Measurements from ENCODE around the gene LMAN1L. TPM values are rescaled to one million over a fixed set of nuclear protein-coding genes. Genes with fewer than 3 reads are reported as not detected.

Gene LMAN1L
- polyA plus RNA-seq: 0.18 TPM in 1 of 2 replicates, not detected in the other
- not detected in 2 replicates for polyA minus RNA-seq

DNA sequence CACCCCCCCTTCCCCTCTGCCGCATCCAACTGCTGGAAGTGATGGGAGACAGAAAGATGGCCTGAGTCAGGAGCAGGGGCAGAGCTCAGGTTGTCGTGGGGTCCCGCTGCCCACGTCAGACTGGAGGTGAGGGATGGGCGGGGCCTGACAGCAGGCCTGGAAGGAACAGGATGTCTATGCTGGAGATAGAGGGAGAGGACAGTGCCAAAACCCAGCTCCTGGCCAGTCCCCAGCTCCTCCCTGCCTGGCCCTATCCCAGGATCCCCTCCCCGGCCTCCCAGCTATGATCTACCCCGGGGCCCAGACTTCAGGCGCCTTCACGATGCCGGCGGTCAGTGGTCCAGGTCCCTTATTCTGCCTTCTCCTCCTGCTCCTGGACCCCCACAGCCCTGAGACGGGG, at the start of gene LMAN1L:
LMAN1L (plus strand) TSS at position 303 of the 400 bp plus-strand sequence; CDS start at position 323, 20 bp downstream.
- Histone ChIP-seq H3K9me3 (ENCODE audit: low read length) (no peaks in the 10 kb centered on the region), H3K9ac (ENCODE audit: low read length) (no peak within 1 kb of the TSS), H3K27me3 (ENCODE audit: insufficient read depth, low read depth, low read length) (no peaks in the 10 kb centered on the region), H3K79me2 (replicated peaks; ENCODE audit: insufficient read depth, low read length) (no peaks in the 10 kb centered on the region), H3K9me2 (ENCODE audit: insufficient read depth, low read length) (no peaks in the 10 kb centered on the region), H3K36me3 (ENCODE audit: insufficient read depth, low read length) (no peaks in the 10 kb centered on the region), H4K20me1 (ENCODE audit: insufficient read depth) (no peaks in the 10 kb centered on the region), H3K4me2 (ENCODE audit: low read length) (no peak within 1 kb of the TSS), H2AFZ (ENCODE audit: low read depth, low read length) (no peak within 1 kb of the TSS), H3K27ac (ENCODE audit: low read length) (no peak within 1 kb of the TSS), H3F3A (ENCODE audit: insufficient read depth, low read length, poor library complexity, severe bottlenecking) (no peaks in the 10 kb centered on the region), H3K4me3 (ENCODE audit: low read length) (no peak within 1 kb of the TSS)
- TF ChIP-seq, protein P1, sequence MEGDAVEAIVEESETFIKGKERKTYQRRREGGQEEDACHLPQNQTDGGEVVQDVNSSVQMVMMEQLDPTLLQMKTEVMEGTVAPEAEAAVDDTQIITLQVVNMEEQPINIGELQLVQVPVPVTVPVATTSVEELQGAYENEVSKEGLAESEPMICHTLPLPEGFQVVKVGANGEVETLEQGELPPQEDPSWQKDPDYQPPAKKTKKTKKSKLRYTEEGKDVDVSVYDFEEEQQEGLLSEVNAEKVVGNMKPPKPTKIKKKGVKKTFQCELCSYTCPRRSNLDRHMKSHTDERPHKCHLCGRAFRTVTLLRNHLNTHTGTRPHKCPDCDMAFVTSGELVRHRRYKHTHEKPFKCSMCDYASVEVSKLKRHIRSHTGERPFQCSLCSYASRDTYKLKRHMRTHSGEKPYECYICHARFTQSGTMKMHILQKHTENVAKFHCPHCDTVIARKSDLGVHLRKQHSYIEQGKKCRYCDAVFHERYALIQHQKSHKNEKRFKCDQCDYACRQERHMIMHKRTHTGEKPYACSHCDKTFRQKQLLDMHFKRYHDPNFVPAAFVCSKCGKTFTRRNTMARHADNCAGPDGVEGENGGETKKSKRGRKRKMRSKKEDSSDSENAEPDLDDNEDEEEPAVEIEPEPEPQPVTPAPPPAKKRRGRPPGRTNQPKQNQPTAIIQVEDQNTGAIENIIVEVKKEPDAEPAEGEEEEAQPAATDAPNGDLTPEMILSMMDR (IDR thresholded peaks at IDR 0.05; ENCODE audit: poor library complexity, severe bottlenecking): no peak
- no peak for TF ChIP-seq EZH2 (IDR thresholded peaks at IDR 0.05; ENCODE audit: borderline replicate concordance, insufficient read depth, low read length, poor library complexity, severe bottlenecking)
- no peak for TF ChIP-seq SMC3 (conservative IDR thresholded peaks at IDR 0.05; ENCODE audit: poor library complexity)
- TF ChIP-seq RAD21 (conservative IDR thresholded peaks at IDR 0.05): no peak
- TF ChIP-seq TAF1 (IDR thresholded peaks at IDR 0.05; ENCODE audit: low read depth): no peak

DNA sequence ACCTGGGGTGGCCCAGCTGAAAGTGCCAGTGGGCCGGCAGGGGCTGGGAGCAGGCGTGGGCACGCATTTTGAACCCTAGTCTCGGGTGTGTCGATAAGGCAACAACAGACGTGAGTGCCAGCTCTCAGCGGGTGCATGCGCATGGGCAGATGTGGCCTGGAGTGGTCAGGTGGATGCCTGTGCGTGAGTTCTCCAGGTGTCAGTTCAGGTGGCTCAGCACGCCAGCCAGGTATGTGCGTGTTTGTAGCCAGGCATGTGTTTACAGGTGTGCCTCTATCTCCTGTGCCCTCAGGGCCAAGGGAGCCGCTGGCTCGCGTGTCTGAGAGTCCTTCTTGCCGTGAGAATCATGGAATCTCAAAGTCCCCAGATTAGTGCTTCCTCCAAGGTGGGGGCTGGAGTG, 49.2 kb upstream of the LMAN1L start:
- TF ChIP-seq, protein P1 (IDR thresholded peaks at IDR 0.05; ENCODE audit: poor library complexity, severe bottlenecking): no peak
- TF ChIP-seq MXI1 (conservative IDR thresholded peaks at IDR 0.05; ENCODE audit: poor library complexity, severe bottlenecking) (no peak), EZH2 (IDR thresholded peaks at IDR 0.05; ENCODE audit: borderline replicate concordance, insufficient read depth, low read length, poor library complexity, severe bottlenecking) (no peak), RAD21 (conservative IDR thresholded peaks at IDR 0.05) (no peak), EP300 (conservative IDR thresholded peaks at IDR 0.05; ENCODE audit: poor library complexity, severe bottlenecking) (no peak), TAF1 (IDR thresholded peaks at IDR 0.05; ENCODE audit: low read depth) (no peak), SMC3 (conservative IDR thresholded peaks at IDR 0.05; ENCODE audit: poor library complexity) (no peak), POLR2AphosphoS5 (IDR thresholded peaks at IDR 0.05) (no peak)
- Histone ChIP-seq H3F3A (ENCODE audit: insufficient read depth, low read length, poor library complexity, severe bottlenecking) (no peaks in the 10 kb centered on the region), H4K20me1 (ENCODE audit: insufficient read depth) (no peaks in the 10 kb centered on the region), H3K9me3 (ENCODE audit: low read length) (no peaks in the 10 kb centered on the region), H3K36me3 (ENCODE audit: insufficient read depth, low read length) (no peaks in the 10 kb centered on the region), H3K9me2 (ENCODE audit: insufficient read depth, low read length) (no peaks in the 10 kb centered on the region), H3K27ac (ENCODE audit: low read length) (no peak overlapping the region), H3K9ac (ENCODE audit: low read length) (no peak overlapping the region), H3K4me2 (ENCODE audit: low read length) (no peak overlapping the region), H3K4me3 (ENCODE audit: low read length) (no peak overlapping the region), H3K79me2 (replicated peaks; ENCODE audit: insufficient read depth, low read length) (no peaks in the 10 kb centered on the region), H3K27me3 (ENCODE audit: insufficient read depth, low read depth, low read length) (no peaks in the 10 kb centered on the region), H2AFZ (ENCODE audit: low read depth, low read length) (no peak overlapping the region)

All from neural cell (in vitro differentiated cells).